HG03469 (cell line): ENCODE data around the gene TADA2A.
A peak's percentile ranks its signal among the peaks of the same experiment; 100 is the strongest.

ENCODE experiments used
- ATAC-seq: cut with Tn5 transposase; IDR thresholded peaks from one replicate; pipeline ENCODE4 v1.9.1; 2021; ENCODE audit warnings: mild to moderate bottlenecking, moderate library complexity, moderate number of reproducible peaks; ENCODE audit not compliant: unreplicated experiment

Gene TADA2A

GRCh38 chr17:37406635-37407461, at the start of gene TADA2A, which contains the start of gene ACACA:
TADA2A (plus strand) TSS chr17:37406886; CDS start chr17:37411366, 4,480 bp downstream.
ACACA (minus strand) TSS chr17:37406836; CDS start chr17:37406299, 537 bp downstream.
- peak; percentile 74 for ATAC-seq

- no peak for ATAC-seq
Measured at GRCh38 chr17:37358098-37358829, 48.4 kb upstream of the TADA2A start.

GRCh38 chr17:37358830-37359681, 47.6 kb upstream of the TADA2A start:
- peak; percentile 75 for ATAC-seq

GRCh38 chr17:37359682-37360188, 47.0 kb upstream of the TADA2A start:
- ATAC-seq = no peak

DNA sequence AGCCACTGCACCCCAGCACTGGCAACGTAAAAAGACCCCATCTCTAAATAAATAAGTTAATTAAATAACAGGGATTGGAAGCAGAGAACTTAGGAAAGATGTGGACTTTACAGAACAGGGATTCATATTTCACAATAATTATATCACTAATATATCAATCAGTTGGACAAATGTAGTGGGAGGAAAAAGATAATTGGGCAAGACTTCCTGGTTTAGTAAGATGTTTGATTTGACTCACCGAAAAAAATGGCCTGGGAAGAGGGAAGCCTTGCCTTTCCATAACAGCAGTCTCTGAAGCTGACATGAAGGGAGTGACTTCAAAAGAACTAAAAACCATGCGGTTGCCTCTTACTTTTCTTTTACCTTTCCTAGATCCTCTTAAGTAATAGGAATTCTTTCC, 46.1 kb upstream of the TADA2A start:
- no peak for ATAC-seq

DNA sequence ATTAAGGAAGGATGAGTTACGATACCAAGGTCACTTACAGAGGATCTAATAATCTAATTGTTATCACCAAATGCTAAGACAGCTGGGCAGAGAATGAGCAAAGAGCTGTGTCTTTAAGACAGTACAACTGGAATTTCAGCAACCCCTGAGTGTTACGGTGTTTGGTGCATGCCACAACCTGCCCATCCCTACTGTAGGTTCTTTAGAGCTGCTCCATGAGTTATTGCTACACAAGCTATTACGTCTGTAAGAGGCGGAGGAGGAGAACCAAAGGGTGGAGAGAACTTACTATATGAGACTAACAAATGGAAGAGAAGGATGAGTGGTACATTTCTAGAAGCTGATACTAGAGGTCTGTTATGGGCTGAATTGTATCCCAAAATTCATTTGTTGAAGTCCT, 45.1 kb upstream of the TADA2A start:
- no peak for ATAC-seq

GRCh38 chr17:37365589-37365988, 41.1 kb upstream of the TADA2A start:
- ATAC-seq = no peak

DNA sequence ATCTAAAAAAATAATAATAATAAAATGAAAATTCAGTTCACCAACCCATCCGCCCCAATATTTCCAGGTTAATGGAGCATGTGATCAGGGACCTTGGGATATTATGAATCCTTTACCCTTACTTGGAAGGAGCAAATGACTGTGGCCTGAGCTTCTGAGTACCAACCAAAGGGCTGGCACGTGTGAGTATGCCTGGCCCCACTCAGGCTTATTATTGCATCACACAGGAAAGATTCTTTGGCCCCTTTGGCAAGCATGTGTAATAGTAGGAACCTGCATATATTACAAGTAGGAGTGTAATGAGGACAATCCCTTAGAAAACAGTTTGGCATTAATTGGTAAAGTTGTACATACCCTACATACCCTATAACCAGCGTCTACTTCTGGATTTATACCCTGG, 38.1 kb upstream of the TADA2A start:
- no peak for ATAC-seq

DNA sequence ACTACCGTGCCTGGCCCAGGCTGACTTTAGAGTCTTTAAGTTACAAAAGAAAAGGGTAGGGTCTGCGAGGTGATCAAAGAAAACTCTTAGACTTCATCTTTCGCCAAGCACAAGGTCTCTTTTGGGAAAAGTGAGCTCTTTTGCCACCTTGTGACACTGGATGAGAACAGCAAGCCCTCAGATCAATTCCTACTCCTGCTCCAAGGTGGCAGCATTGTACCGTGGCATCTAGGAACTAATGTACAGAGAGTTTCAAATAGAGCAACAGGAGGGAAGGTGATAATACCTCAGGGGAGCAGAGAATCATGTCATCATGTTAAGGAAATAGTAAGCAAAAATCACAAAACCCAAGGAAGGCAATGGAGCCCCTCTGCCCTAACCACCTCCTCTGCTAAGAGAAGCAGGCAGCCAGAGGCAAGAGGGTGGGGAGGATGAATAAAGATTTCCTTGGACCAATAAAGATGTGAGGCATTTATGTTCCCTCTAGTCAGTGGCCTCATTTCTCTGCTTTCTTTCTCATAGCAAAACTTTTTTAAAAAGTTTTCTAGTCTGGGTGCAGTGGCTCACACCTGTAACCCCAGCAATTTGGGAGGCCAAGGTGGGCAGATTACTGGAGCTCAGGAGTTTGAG, 33.0 kb upstream of the TADA2A start:
- no peak for ATAC-seq

DNA sequence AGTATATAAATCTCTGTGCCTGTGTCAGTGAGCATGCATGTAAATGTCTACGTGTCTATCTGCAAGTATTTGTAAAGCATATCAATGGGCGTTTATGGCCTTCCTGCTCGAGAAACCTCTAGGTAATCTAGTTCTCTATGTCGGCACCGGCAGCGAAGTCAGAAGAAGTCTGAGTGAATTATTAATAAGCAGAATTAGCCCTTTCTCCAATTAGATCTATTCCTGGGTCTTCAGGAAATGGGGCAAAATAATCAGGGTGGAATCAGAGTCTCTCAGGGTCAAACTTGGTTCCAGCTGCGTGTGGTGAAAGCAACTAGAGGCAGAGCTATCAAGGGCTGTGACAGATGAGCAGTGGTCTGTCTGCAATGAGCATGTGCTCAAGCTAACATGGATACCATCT, 31.0 kb upstream of the TADA2A start, which contains the start of gene C17orf78:
C17orf78 (plus strand) TSS at position 280 of the 400 bp plus-strand sequence; CDS start at position 388, 108 bp downstream.
- no peak for ATAC-seq

DNA sequence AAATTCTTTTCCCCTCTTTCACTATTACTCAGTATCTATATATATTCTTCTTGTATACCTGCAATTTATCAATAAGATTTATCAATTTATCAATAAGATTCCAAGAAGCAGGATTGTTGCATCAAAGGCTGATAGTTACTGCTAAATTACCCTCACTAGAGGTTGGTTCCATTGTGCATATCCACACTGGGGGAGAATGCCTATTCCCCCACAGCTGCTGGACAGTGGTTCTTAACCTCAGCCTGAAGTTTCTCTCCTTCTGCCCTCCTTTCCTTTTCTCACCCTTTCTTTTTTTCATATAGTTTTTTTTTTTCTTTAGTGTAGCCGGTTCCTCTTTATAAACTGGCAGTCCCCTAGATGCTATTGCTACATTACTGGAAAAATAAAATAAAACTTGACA, 24.6 kb upstream of the TADA2A start:
- ATAC-seq = no peak

DNA sequence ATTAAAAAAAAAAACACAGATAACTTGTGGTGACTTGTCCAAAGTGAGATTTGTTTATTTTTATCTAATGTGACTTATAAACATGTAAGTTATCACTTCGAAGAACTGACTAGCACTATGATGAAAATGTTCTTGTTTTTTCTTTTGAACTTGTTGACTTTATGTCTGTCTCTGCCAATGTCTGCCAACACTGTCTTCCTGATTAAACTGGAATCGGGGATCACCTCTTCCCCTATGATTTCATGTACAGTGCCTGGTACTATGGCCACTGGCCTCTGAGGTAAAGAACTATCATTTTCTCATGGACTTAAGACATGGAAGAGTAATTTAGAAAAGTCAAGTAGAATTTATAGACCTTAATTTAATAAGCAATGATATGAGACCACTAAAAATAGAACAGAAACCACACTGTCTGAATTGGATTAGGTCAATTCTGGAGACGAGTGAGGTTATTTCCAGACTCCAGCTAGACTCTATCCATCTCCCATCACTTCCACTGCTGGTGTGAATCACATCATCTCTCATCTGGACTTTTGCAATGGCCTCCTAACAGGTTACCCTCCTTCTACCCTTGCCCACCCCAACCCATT, 22.0 kb upstream of the TADA2A start:
- ATAC-seq = no peak

DNA sequence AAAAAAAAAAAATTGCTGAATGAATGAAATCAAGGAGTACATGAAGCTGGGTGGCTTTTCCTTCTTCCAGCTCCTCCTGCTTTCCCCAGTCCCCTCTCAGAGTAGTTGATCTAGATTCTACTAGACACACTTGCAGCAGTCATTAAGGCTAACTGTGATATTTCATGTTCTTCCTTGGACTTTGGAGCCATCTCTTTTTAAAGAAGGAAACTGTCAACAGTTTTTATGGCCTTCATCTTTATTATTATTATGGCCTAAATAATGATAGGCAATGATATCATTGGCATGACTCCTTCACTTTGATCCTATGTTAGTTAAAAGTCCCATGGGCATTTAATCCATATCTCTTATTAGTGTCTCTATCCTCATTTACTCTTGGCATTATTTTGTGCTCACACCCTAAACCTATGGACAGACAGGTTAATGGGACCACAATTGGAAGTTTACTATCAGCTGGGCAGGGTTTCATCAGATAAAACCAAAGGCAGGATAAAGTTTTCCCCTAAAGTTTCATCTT, 21.2 kb upstream of the TADA2A start:
- ATAC-seq = no peak

- no peak for ATAC-seq
Measured at GRCh38 chr17:37386462-37386861, 20.2 kb upstream of the TADA2A start.

DNA sequence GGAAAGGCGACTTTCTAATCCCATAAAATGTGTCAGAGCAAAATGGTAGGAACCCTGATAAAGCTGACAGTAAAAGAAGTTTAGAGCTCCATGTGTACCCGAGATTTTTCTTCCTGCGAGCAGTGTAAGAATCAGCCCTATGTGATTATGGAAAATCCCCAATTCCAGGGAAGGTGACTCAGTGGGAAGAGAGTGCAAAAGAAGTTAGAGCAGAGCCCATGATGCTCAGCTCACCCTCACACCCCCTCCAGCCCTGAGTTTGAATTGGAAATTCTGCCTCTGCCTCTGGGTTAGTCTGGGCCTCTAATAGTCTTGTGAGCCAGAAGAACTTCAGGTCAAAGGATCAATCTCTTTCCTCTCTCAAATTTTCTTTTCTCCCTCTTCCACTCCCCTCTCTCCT, 18.4 kb upstream of the TADA2A start:
- ATAC-seq = no peak

DNA sequence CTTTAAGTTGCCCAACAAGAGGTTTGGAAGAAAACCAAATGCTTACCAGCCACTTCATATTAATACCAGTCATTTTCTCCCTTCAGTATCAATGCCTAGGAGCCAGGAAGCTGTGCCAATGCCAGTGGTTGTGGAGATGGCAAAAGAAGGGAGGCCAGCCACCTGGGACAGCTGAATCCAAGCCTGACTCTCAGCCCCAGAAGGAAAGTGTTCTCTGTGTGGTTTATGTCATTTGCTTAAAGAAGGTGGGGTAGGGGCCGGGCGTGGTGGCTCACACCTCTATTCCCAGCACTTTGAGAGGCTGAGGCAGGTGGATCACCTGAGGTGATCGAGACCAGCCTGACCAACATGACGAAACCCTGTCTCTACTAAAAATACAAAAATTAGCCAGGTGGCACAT, 17.5 kb upstream of the TADA2A start:
- ATAC-seq = no peak

GRCh38 chr17:37391146-37391545, 15.5 kb upstream of the TADA2A start:
- ATAC-seq = no peak

DNA sequence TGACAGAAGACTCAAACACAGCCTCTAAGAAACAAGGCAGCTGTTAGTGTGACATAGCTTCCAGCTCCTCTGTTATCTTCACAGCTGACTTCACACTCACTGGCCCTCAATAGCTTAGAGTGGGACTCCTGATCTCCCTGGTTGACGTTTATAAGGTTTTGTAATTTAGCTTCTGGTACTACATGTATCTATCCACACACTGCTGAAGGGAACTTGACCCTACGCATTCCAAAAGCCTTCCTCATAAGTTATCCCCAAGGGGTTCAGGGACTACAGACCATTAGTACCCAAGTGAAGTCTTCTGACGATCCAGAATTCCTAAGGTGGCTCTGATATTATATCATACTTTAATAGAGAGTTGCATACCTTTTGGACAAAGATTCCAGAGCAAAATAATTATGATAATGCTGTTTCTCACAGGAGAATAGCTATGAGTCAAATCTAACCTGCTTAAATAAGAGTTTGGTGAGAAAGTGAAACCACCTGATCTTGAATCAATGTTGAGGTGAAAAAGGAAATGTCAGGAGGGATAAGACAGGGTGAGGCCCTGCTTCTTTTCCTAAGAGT, 14.6 kb upstream of the TADA2A start:
- no peak for ATAC-seq

DNA sequence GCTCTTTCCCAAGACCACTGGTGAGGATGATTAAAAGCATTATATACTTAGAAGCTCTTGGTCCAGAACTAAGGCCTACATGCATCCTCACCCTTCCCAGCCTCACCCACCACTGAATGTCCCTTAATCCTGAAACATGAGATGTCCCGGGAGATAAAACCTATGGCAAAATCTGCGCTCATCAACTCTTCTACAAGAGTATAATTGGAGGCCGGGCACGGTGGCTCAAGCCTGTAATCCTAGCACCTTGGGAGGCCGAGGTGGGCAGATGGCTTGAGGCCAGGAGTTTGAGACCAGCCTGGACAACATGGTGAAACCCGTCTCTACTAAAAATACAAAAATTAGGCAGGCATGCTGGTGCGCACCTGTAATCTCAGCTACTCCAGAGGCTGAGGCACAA, 13.3 kb upstream of the TADA2A start:
- ATAC-seq = no peak
